HEK293 (cell line): ENCODE results near the gene ZNF229.

Experiments used
- CTCF ChIA-PET: fragments of 350-600 bp; formaldehyde crosslinking; extraction: SDS; loops from one replicate; lab custom pipeline; 2021; ENCODE audit warnings: antibody characterized with exemption; lab: Yijun Ruan, JAX
- POLR2A ChIA-PET: fragments of 300-600 bp; formaldehyde crosslinking; extraction: SDS; loops from one replicate; lab custom pipeline; 2020; ENCODE audit warnings: antibody characterized with exemption, inconsistent platforms; lab: Yijun Ruan, JAX
- H3K27ac ChIP-seq: fragments of 200-500 bp; sonication (Bioruptor generic); 2 replicates; pipeline ENCODE4 v1.5.1; 2014; ENCODE audit warnings: low read depth, low read length, control low read depth, inconsistent platforms; ENCODE audit errors: extremely low read depth
- H3K36me3 ChIP-seq, 2 experiments: fragments of 200-500 bp in 1 of 2; sonication (Bioruptor generic) in 1 of 2; 1 replicate in 1 of 2; 2 replicates in 1 of 2; pipeline ENCODE4 v1.5.1; 2014 to 2017; ENCODE audit warnings: inconsistent platforms in 2 of 2, low read length in 2 of 2; ENCODE audit not compliant: control insufficient read depth in 2 of 2, insufficient read depth in 1 of 2
- H3K4me1 ChIP-seq: fragments of 200-500 bp; sonication (Bioruptor generic); 2 replicates; pipeline ENCODE4 v1.5.1; 2014; ENCODE audit warnings: mild to moderate bottlenecking, low read length, inconsistent platforms; ENCODE audit not compliant: control insufficient read depth, insufficient read depth
- H3K4me3 ChIP-seq: 2 replicates; pipeline ENCODE4 v1.5.1; 2011; ENCODE audit warnings: low read depth, mild to moderate bottlenecking, control low read depth, low read length, moderate library complexity
- H3K9me3 ChIP-seq: fragments of 200-500 bp; sonication (Bioruptor generic); 2 replicates; pipeline ENCODE4 v1.5.1; 2014; ENCODE audit warnings: low read depth, low read length, inconsistent platforms; ENCODE audit not compliant: control insufficient read depth, insufficient read depth
- GLI4 ChIP-seq: fragments of 450-650 bp; formaldehyde crosslinking; IDR thresholded peaks from 2 replicates; pipeline ENCODE4 v1.5.1; 2016; ENCODE audit warnings: missing biosample characterization, missing genetic modification characterization
- GLIS1 ChIP-seq: fragments of 450-650 bp; formaldehyde crosslinking; IDR thresholded peaks from 2 replicates; pipeline ENCODE4 v1.5.1; 2016; ENCODE audit warnings: missing biosample characterization, missing genetic modification characterization
- KLF1 ChIP-seq: fragments of 450-650 bp; formaldehyde crosslinking; IDR thresholded peaks from 2 replicates; pipeline ENCODE4 v1.5.1; 2016; ENCODE audit warnings: missing biosample characterization, missing genetic modification characterization
- KLF7 ChIP-seq: fragments of 450-650 bp; formaldehyde crosslinking; IDR thresholded peaks from 2 replicates; pipeline ENCODE4 v1.5.1; 2016; ENCODE audit warnings: missing biosample characterization, missing genetic modification characterization, borderline replicate concordance
- KLF8 ChIP-seq: fragments of 450-650 bp; formaldehyde crosslinking; IDR thresholded peaks from 2 replicates; pipeline ENCODE4 v1.5.1; 2016; ENCODE audit warnings: missing biosample characterization, missing genetic modification characterization
- SCRT1 ChIP-seq: fragments of 450-650 bp; formaldehyde crosslinking; IDR thresholded peaks from 2 replicates; pipeline ENCODE4 v1.5.1; 2016; ENCODE audit warnings: missing biosample characterization, missing genetic modification characterization, borderline replicate concordance
- SCRT2 ChIP-seq: fragments of 450-650 bp; formaldehyde crosslinking; IDR thresholded peaks from 2 replicates; pipeline ENCODE4 v1.5.1; 2016; ENCODE audit warnings: missing biosample characterization, missing genetic modification characterization
- SP2 ChIP-seq: fragments of 450-650 bp; formaldehyde crosslinking; IDR thresholded peaks from 2 replicates; pipeline ENCODE4 v1.5.1; 2016; ENCODE audit warnings: missing biosample characterization, missing genetic modification characterization
- SP3 ChIP-seq: fragments of 450-650 bp; formaldehyde crosslinking; IDR thresholded peaks from 2 replicates; pipeline ENCODE4 v1.5.1; 2016; ENCODE audit warnings: missing biosample characterization, missing genetic modification characterization
- SP7 ChIP-seq: fragments of 450-650 bp; formaldehyde crosslinking; IDR thresholded peaks from 2 replicates; pipeline ENCODE4 v1.5.1; 2016; ENCODE audit warnings: missing biosample characterization, missing genetic modification characterization
- ZBTB11 ChIP-seq: fragments of 450-650 bp; formaldehyde crosslinking; conservative IDR thresholded peaks from 2 replicates; pipeline ENCODE4 v1.5.1; 2016; ENCODE audit warnings: low read depth, missing biosample characterization, missing genetic modification characterization
- ZBTB20 ChIP-seq: fragments of 450-650 bp; formaldehyde crosslinking; IDR thresholded peaks from 2 replicates; pipeline ENCODE4 v1.5.1; 2016; ENCODE audit warnings: missing biosample characterization, missing genetic modification characterization
- ZNF10 ChIP-seq: fragments of 450-650 bp; formaldehyde crosslinking; IDR thresholded peaks from 2 replicates; pipeline ENCODE4 v1.5.1; 2017; ENCODE audit warnings: missing biosample characterization, missing genetic modification characterization
- ZNF280C ChIP-seq: fragments of 450-650 bp; formaldehyde crosslinking; IDR thresholded peaks from 2 replicates; pipeline ENCODE4 v1.5.1; 2016; ENCODE audit warnings: missing biosample characterization, missing genetic modification characterization
- ZNF280D ChIP-seq: fragments of 450-650 bp; formaldehyde crosslinking; IDR thresholded peaks from 2 replicates; pipeline ENCODE4 v1.5.1; 2016; ENCODE audit warnings: missing biosample characterization, missing genetic modification characterization
- ZNF335 ChIP-seq: fragments of 450-650 bp; formaldehyde crosslinking; conservative IDR thresholded peaks from 2 replicates; pipeline ENCODE4 v1.5.1; 2016; ENCODE audit warnings: missing biosample characterization, missing genetic modification characterization
- ZNF518A ChIP-seq: fragments of 450-650 bp; formaldehyde crosslinking; conservative IDR thresholded peaks from 2 replicates; pipeline ENCODE4 v1.5.1; 2016; ENCODE audit warnings: low read depth, missing biosample characterization, missing genetic modification characterization
- ZNF561 ChIP-seq: fragments of 450-650 bp; IDR thresholded peaks from 2 replicates; pipeline ENCODE4 v1.5.1; 2018; ENCODE audit warnings: missing biosample characterization, missing genetic modification characterization, borderline replicate concordance
- ZNF670 ChIP-seq: fragments of 450-650 bp; formaldehyde crosslinking; IDR thresholded peaks from 2 replicates; pipeline ENCODE4 v1.5.1; 2016; ENCODE audit warnings: missing biosample characterization, missing genetic modification characterization, low read depth
- ZNF677 ChIP-seq: fragments of 450-650 bp; IDR thresholded peaks from 2 replicates; pipeline ENCODE4 v1.5.0; 2018; ENCODE audit warnings: missing biosample characterization, mild to moderate bottlenecking, missing genetic modification characterization, moderate library complexity
- ZNF76 ChIP-seq: fragments of 450-650 bp; formaldehyde crosslinking; IDR thresholded peaks from 2 replicates; pipeline ENCODE4; 2016; ENCODE audit warnings: low read depth, missing biosample characterization, missing genetic modification characterization, borderline replicate concordance

ZNF229 gene

GRCh38 chr19:44447916-44448674 lies at the start of gene ZNF229:
ZNF229 (minus strand) TSS chr19:44448472; CDS start chr19:44442847, 5,625 bp downstream.
- peak within 1 kb of the TSS; percentile 55 for H3K4me3 ChIP-seq
- ChIA-PET CTCF (no interaction called here), POLR2A (no interaction called here)
- no peak within 1 kb of the TSS for H3K27ac ChIP-seq
- peaks cover 5 to 14% of the 10 kb centered on the region in 2 experiments; a peak in 2 of 3 replicates for H3K36me3 ChIP-seq
- no peaks in the 10 kb centered on the region for H3K4me1 ChIP-seq
- peaks cover 3% of the 10 kb centered on the region for H3K9me3 ChIP-seq
- TF ChIP-seq ZBTB20 (tag by site-specific recombination) (no peak), ZBTB11 (peak; percentile 93), KLF8 (tag by site-specific recombination) (peak; percentile 87), GLI4 (tag by site-specific recombination) (no peak), SP2 (tag by site-specific recombination) (peak; percentile 81), GLIS1 (tag by site-specific recombination) (peak; percentile 50; the same call in 1 of the 2 replicates), ZNF670 (tag by site-specific recombination) (no peak), SCRT1 (tag by site-specific recombination) (0 out of 2 replicates have a peak, but pooled peaks have one; percentile 47), KLF7 (tag by site-specific recombination) (peak; percentile 59; the same call in 1 of the 2 replicates), ZNF280D (tag by site-specific recombination) (peak; percentile 65; the same call in 1 of the 2 replicates), ZNF518A (tag by site-specific recombination) (peak; percentile 99), SCRT2 (peak; percentile 80), SP3 (peak; percentile 90), ZNF677 (no peak), ZNF280C (tag by site-specific recombination) (no peak), SP7 (tag by site-specific recombination) (peak; percentile 25; the same call in 1 of the 2 replicates), ZNF335 (peak; percentile 83), ZNF76 (tag by site-specific recombination) (peak; percentile 92), KLF1 (tag by site-specific recombination) (peak; percentile 62), ZNF561 (tag by site-specific recombination) (peak; percentile 45; the same call in 1 of the 2 replicates), ZNF10 (peak; percentile 95)
